HL-60 (cell line): Measurements from ENCODE around the gene RPL32.

Experiments
- GABPA ChIP-seq: IDR thresholded peaks from 2 replicates; pipeline ENCODE4 v1.6.1; 2012; ENCODE audit warnings: low read depth
- POLR2AphosphoS5 ChIP-seq: IDR thresholded peaks from 2 replicates; pipeline ENCODE4 v1.6.1; 2012; ENCODE audit warnings: low read depth
- TF ChIP-seq, protein P1 (sequence below): IDR thresholded peaks from one replicate; pipeline ENCODE4 v1.5.1; 2011; ENCODE audit warnings: low read length, control low read depth, inconsistent platforms; ENCODE audit not compliant: insufficient read depth
- TF ChIP-seq, protein P2 (sequence below): IDR thresholded peaks from 2 replicates; pipeline ENCODE4 v1.6.1; 2012; ENCODE audit warnings: low read depth; ENCODE audit not compliant: insufficient replicate concordance

DNA sequence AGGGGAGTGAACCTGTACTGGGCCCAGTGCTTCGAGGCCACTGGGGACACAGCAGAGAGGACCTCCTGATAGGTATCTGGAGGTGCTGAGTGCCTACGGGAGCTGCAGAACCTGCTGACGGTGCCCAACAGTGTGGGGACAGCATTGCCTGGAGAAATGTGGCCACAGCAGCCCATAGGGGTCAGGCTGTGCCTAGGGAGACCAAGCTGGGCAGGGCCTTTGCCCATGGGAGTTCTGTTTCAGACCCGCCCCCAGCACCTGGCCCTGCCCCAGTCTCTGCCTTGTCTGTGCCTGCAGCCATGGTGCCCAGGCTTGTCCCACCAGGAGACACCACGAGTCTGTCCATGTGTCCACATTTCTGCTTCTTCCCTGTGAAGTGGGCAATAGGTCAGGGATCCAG, 15.3 kb upstream of the RPL32 start:
- TF ChIP-seq, protein P1, sequence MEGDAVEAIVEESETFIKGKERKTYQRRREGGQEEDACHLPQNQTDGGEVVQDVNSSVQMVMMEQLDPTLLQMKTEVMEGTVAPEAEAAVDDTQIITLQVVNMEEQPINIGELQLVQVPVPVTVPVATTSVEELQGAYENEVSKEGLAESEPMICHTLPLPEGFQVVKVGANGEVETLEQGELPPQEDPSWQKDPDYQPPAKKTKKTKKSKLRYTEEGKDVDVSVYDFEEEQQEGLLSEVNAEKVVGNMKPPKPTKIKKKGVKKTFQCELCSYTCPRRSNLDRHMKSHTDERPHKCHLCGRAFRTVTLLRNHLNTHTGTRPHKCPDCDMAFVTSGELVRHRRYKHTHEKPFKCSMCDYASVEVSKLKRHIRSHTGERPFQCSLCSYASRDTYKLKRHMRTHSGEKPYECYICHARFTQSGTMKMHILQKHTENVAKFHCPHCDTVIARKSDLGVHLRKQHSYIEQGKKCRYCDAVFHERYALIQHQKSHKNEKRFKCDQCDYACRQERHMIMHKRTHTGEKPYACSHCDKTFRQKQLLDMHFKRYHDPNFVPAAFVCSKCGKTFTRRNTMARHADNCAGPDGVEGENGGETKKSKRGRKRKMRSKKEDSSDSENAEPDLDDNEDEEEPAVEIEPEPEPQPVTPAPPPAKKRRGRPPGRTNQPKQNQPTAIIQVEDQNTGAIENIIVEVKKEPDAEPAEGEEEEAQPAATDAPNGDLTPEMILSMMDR, result no peak
- TF ChIP-seq, protein P2, sequence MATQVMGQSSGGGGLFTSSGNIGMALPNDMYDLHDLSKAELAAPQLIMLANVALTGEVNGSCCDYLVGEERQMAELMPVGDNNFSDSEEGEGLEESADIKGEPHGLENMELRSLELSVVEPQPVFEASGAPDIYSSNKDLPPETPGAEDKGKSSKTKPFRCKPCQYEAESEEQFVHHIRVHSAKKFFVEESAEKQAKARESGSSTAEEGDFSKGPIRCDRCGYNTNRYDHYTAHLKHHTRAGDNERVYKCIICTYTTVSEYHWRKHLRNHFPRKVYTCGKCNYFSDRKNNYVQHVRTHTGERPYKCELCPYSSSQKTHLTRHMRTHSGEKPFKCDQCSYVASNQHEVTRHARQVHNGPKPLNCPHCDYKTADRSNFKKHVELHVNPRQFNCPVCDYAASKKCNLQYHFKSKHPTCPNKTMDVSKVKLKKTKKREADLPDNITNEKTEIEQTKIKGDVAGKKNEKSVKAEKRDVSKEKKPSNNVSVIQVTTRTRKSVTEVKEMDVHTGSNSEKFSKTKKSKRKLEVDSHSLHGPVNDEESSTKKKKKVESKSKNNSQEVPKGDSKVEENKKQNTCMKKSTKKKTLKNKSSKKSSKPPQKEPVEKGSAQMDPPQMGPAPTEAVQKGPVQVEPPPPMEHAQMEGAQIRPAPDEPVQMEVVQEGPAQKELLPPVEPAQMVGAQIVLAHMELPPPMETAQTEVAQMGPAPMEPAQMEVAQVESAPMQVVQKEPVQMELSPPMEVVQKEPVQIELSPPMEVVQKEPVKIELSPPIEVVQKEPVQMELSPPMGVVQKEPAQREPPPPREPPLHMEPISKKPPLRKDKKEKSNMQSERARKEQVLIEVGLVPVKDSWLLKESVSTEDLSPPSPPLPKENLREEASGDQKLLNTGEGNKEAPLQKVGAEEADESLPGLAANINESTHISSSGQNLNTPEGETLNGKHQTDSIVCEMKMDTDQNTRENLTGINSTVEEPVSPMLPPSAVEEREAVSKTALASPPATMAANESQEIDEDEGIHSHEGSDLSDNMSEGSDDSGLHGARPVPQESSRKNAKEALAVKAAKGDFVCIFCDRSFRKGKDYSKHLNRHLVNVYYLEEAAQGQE, result no peak
- TF ChIP-seq POLR2AphosphoS5 (no peak), GABPA (no peak)
